Measurements from ENCODE around the gene VMP1.

DNA sequence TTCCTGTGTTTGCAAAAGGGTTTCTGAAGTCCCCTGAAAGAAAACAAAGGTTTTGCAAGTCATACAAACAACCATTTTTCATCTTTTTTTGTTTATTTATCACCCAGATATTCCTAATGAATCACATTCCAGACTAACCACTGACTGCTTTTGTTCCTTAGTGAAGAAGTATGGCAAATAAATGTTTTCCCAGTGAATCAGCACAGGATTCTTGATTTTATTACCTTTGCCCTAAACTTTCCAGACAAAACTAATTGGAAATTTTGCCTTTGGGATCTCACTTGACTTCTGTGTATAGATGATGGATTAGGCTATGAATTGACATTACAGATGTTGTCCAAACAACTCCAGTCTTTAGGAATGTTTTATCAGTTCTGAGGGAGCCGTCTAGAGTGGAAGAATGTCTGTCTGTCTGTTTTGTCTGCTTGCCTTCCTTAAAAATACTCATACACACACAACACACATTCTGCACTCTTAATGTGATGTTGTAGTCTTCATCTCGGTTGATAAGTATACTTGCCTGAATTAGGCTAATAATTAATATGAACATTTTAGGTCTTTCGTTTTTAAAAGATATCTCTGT lies 48.9 kb downstream of the VMP1 start:
- TF ChIP-seq CTCF (tag by site-specific recombination; IDR thresholded peaks at IDR 0.05) (no peak), PRDM10 (tag by site-specific recombination; IDR thresholded peaks at IDR 0.05) (no peak), ZNF341 (tag by site-specific recombination; IDR thresholded peaks at IDR 0.05; ENCODE audit: low read depth) (no peak), ZBTB49 (tag by site-specific recombination; IDR thresholded peaks at IDR 0.05; ENCODE audit: low read depth) (no peak), GFI1B (tag by site-specific recombination; IDR thresholded peaks at IDR 0.05) (no peak), REST (tag by site-specific recombination; IDR thresholded peaks at IDR 0.05) (no peak), ZNF777 (tag by site-specific recombination; IDR thresholded peaks at IDR 0.05; ENCODE audit: borderline replicate concordance) (no peak)
